ENCODE results near the gene ABCA1. TPM values are rescaled to one million over a fixed set of nuclear protein-coding genes. Genes with fewer than 3 reads are reported as not detected.

ABCA1 gene
- total and polyA plus RNA-seq, 10 of the 15 experiments (the other 5 are each of a cell fraction or from before 2014, with no cell fraction given): 0.01 to 0.56 (median 0.16) TPM

GRCh38 chr9:104747565-104748358, 180.2 kb downstream of the ABCA1 start, which contains the start of gene NIPSNAP3A (continued):
- TF ChIP-seq FOXM1 (IDR thresholded peaks at IDR 0.05; ENCODE audit: low read depth, low read length) (no peak), POU2F2 (IDR thresholded peaks at IDR 0.05; ENCODE audit: borderline replicate concordance, low read depth, low read length) (0 out of 3 replicates have a peak, but pooled peaks have one; percentile 40), ATF3 (IDR thresholded peaks at IDR 0.05; ENCODE audit: borderline replicate concordance, extremely low read depth, low read depth, low read length) (no peak), RELA (IDR thresholded peaks at IDR 0.05; ENCODE audit: borderline replicate concordance, partially characterized antibody) (no peak), SMAD5 (IDR thresholded peaks at IDR 0.05; ENCODE audit: low read depth) (peak; percentile 61; the same call in 1 of the 2 replicates), EP300 (IDR thresholded peaks at IDR 0.05; ENCODE audit: borderline replicate concordance in 1 of 2, control insufficient read depth in 1 of 2, low read depth in 2 of 2, low read length in 2 of 2) (no peak), NRF1 (conservative IDR thresholded peaks at IDR 0.05; ENCODE audit: low read depth, low read length) (peak; percentile 35; the same call in 1 of the 2 replicates), DPF2 (IDR thresholded peaks at IDR 0.05) (peak; percentile 56; the same call in 1 of the 2 replicates), YY1 (IDR thresholded peaks at IDR 0.05; ENCODE audit: low read depth, low read length) (peak; percentile 75; the same call in 1 of the 2 replicates)
- TF ChIP-seq, protein P1, sequence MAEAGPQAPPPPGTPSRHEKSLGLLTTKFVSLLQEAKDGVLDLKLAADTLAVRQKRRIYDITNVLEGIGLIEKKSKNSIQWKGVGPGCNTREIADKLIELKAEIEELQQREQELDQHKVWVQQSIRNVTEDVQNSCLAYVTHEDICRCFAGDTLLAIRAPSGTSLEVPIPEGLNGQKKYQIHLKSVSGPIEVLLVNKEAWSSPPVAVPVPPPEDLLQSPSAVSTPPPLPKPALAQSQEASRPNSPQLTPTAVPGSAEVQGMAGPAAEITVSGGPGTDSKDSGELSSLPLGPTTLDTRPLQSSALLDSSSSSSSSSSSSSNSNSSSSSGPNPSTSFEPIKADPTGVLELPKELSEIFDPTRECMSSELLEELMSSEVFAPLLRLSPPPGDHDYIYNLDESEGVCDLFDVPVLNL (IDR thresholded peaks at IDR 0.05; ENCODE audit: low read depth, low read length): 0 out of 2 replicates have a peak, but pooled peaks have one; percentile 22
